Calu3 (cell line): ENCODE results near the gene PEX11G. TPM values are rescaled to one million over a fixed set of nuclear protein-coding genes. Genes with fewer than 3 reads are reported as not detected.

Experiments used
- BruUV-seq: library from RNA; stranded (reverse); fragments of 400-500 nt; replicated peaks from 2 replicates; lab custom pipeline; 2021; lab: Mats Ljungman, UMichigan
- CTCF ChIA-PET: fragments of 300-600 bp; sonication (Branson Sonifier 250); formaldehyde crosslinking; loops from one replicate; lab custom pipeline; 2022; ENCODE audit warnings: antibody characterized with exemption; lab: Charles Lee
- DNase-seq: peaks from one replicate; pipeline ENCODE4 v3.0.0; 2022
- H3K27ac Mint-ChIP-seq: one replicate; pipeline ENCODE4 v1.8.0; 2022; ENCODE audit warnings: mixed read lengths; ENCODE audit not compliant: unreplicated experiment
- H3K27me3 Mint-ChIP-seq: one replicate; pipeline ENCODE4 v1.8.0; 2022; ENCODE audit warnings: mixed read lengths; ENCODE audit not compliant: unreplicated experiment
- H3K36me3 Mint-ChIP-seq: one replicate; pipeline ENCODE4 v1.8.0; 2022; ENCODE audit warnings: mild to moderate bottlenecking, moderate library complexity, mixed read lengths; ENCODE audit not compliant: insufficient read depth, unreplicated experiment
- H3K4me1 Mint-ChIP-seq: one replicate; pipeline ENCODE4 v1.8.0; 2022; ENCODE audit warnings: mild to moderate bottlenecking, low read depth, mixed read lengths; ENCODE audit not compliant: unreplicated experiment
- H3K4me3 Mint-ChIP-seq: one replicate; pipeline ENCODE4 v1.8.0; 2022; ENCODE audit warnings: mild to moderate bottlenecking, low read depth, moderate library complexity, mixed read lengths; ENCODE audit not compliant: unreplicated experiment
- H3K9me3 Mint-ChIP-seq: one replicate; pipeline ENCODE4 v1.8.0; 2022; ENCODE audit warnings: low read depth, mixed read lengths; ENCODE audit not compliant: unreplicated experiment
- CTCF ChIP-seq: fragments of 200-600 bp; IDR thresholded peaks from one replicate; pipeline ENCODE4 v1.8.0; 2022; ENCODE audit warnings: antibody characterized with exemption; ENCODE audit not compliant: unreplicated experiment
- intact Hi-C: fragments of 100-400 bp; cut with micrococcal nuclease; formaldehyde crosslinking; loops from one replicate; pipeline ENCODE4 v1.10.0; 2022; ENCODE audit not compliant: unreplicated experiment
- total RNA-seq: library from RNA; stranded (reverse); gene quantifications from 2 replicates; pipeline ENCODE4 v1.2.3, GENCODE V29; 2022

Gene PEX11G
- total RNA-seq, 1 experiment from 2014 or later, result 1.3 TPM

- intact Hi-C loops, result no loop called here
- no TSS peak for BruUV-seq
- CTCF ChIA-PET, result interaction anchor here (0.6 kb wide), 1 partner anchor 22 kb away, joined by 3 read pairs; no protein-coding TSS in a partner anchor
- H3K4me3 Mint-ChIP-seq, result no peak overlapping the region
- no peaks in the 10 kb centered on the region for H3K27me3 Mint-ChIP-seq
- no peaks in the 10 kb centered on the region for H3K4me1 Mint-ChIP-seq
- no peak overlapping the region for H3K27ac Mint-ChIP-seq
- peaks cover 40% of the 10 kb centered on the region for H3K36me3 Mint-ChIP-seq
- H3K9me3 Mint-ChIP-seq, result peaks cover under 1% of the 10 kb centered on the region
- DNase-seq, result no peak
- no peak for TF ChIP-seq CTCF
Observed at GRCh38 chr19:7460562-7460966, 28.3 kb downstream of the PEX11G start.

GRCh38 chr19:7459773-7460172 lies 29.1 kb downstream of the PEX11G start:
- no peak overlapping the region for H3K27ac Mint-ChIP-seq

GRCh38 chr19:7458675-7459074 lies 30.2 kb downstream of the PEX11G start:
- Mint-ChIP-seq H3K9me3 (peaks cover 4% of the 10 kb centered on the region), H3K27me3 (no peaks in the 10 kb centered on the region), H3K4me1 (no peaks in the 10 kb centered on the region), H3K36me3 (peaks cover 46% of the 10 kb centered on the region), H3K27ac (no peak overlapping the region), H3K4me3 (no peak overlapping the region)
- no peak for DNase-seq
- no peak for TF ChIP-seq CTCF
- intact Hi-C loops, result no loop called here
- CTCF ChIA-PET, result no interaction called here
- BruUV-seq, result no TSS peak

More at GRCh38 chr19:7459773-7460172, 29.1 kb downstream of the PEX11G start:
- peaks cover 4% of the 10 kb centered on the region for H3K9me3 Mint-ChIP-seq
- H3K4me3 Mint-ChIP-seq, result no peak overlapping the region
- no peaks in the 10 kb centered on the region for H3K27me3 Mint-ChIP-seq
- intact Hi-C loops, result no loop called here
- H3K4me1 Mint-ChIP-seq, result no peaks in the 10 kb centered on the region
- BruUV-seq, result no TSS peak
- TF ChIP-seq CTCF, result no peak
- CTCF ChIA-PET, result no interaction called here
- no peak for DNase-seq
- peaks cover 46% of the 10 kb centered on the region for H3K36me3 Mint-ChIP-seq

GRCh38 chr19:7456964-7457541 lies 31.8 kb downstream of the PEX11G start:
- H3K9me3 Mint-ChIP-seq, result peaks cover 4% of the 10 kb centered on the region
- no peak for TF ChIP-seq CTCF
- H3K4me3 Mint-ChIP-seq, result no peak overlapping the region
- no peak overlapping the region for H3K27ac Mint-ChIP-seq
- no peaks in the 10 kb centered on the region for H3K4me1 Mint-ChIP-seq
- CTCF ChIA-PET, result no interaction called here
- no peaks in the 10 kb centered on the region for H3K27me3 Mint-ChIP-seq
- intact Hi-C loops, result no loop called here
- no TSS peak for BruUV-seq
- no peak for DNase-seq
- H3K36me3 Mint-ChIP-seq, result peaks cover 38% of the 10 kb centered on the region
